ENCODE results near the gene SNAI1.

SNAI1 gene

DNA sequence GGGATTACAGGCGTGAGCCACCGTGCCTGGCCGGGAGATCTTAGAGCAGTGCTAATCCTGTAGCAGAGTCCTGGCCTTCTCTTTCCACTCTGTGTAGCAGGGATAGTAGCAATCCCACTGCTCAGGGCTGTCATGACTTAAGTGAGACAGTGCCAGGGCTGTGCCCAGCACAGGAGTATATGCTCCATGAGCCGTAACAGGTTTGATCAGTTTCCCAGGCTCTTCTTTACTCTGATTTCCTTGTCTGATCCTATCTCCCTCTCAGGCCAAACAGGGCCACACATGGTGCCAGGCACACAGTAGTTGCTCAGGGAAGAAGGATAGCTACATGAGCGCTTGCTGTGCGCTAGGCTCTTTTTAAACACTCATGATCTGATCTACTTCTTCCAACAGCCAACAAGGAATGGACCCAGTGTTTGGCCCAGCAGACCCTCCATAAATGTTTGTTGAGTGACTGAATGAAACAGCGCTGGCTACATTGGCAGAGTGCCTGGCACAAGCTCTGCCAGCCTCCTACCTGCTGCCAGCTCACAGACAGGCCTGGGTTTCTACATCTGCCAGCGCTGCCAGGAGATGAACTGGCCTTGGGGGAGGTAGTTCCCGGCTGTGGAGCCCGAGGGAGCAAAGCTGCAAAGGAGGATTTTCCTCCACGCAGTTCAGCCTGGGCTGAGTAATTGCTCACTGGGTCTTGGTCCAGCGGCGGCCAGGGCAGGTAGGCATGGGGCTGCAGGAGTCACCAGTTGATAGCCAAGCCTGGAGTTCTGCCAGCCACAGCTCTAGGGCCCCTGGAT, 36.9 kb downstream of the SNAI1 start:
- no peaks in the 10 kb centered on the region for H3K9me3 ChIP-seq (ENCODE audit: control insufficient read depth, low read depth, low read length)
- no peaks in the 10 kb centered on the region for H3K36me3 ChIP-seq (ENCODE audit: control insufficient read depth, low read depth, low read length)
- peaks cover 3% of the 10 kb centered on the region for H3K4me1 ChIP-seq (ENCODE audit: control insufficient read depth, low read depth, low read length)
- H3K4me3 ChIP-seq (ENCODE audit: low read length), result no peak overlapping the region
- no peaks in the 10 kb centered on the region for H3K27me3 ChIP-seq (ENCODE audit: control insufficient read depth, insufficient read depth, low read length)
- no peak overlapping the region for H3K9ac ChIP-seq (ENCODE audit: low read length)
- no peak overlapping the region for H3K27ac ChIP-seq (ENCODE audit: low read length)

DNA sequence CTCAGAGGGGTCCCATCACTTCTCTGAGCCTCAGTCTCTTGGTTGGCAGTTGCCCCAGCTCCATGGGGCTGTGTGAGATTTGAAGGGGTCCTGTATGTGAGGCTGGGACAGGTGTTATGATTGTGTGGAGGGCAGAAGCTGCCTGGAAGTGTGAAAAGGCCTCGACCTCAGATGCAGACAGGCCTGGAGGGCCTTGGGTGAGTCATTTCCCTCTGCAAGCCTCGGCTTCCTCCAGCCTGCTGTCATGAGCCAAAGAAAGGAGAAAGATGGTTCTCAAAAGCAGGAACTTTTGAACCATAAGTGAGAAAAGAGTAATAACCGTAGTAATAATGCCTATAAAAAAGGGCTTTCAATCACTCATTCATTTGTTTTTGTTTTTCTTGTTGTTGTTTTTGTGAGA, 37.5 kb downstream of the SNAI1 start:
- Histone ChIP-seq H3K27ac (ENCODE audit: low read length) (no peak overlapping the region), H3K4me3 (ENCODE audit: low read length) (no peak overlapping the region), H3K27me3 (ENCODE audit: control insufficient read depth, insufficient read depth, low read length) (no peaks in the 10 kb centered on the region), H3K4me1 (ENCODE audit: control insufficient read depth, low read depth, low read length) (peaks cover 3% of the 10 kb centered on the region), H3K9ac (ENCODE audit: low read length) (no peak overlapping the region), H3K36me3 (ENCODE audit: control insufficient read depth, low read depth, low read length) (no peaks in the 10 kb centered on the region), H3K9me3 (ENCODE audit: control insufficient read depth, low read depth, low read length) (no peaks in the 10 kb centered on the region)

DNA sequence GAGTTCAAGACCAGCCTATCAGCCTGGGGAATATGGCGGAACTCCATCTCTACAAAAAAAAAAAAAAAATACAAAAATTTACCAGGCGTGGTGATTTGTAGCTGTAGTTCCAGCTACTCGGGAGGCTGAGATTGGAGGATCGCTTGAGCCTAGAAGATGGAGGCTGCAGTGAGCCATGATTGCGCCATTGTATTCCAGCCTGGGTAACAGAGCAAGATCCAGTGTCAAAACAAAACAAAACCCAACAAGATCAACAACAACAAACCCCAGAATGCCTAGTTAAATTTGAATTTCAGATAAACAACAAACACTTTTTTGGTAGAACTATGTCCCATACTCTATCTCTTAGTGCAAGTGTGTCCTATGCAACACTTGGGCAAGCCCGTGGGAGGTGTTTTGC, 39.9 kb downstream of the SNAI1 start:
- no peaks in the 10 kb centered on the region for H3K4me1 ChIP-seq (ENCODE audit: control insufficient read depth, low read depth, low read length)
- no peaks in the 10 kb centered on the region for H3K36me3 ChIP-seq (ENCODE audit: control insufficient read depth, low read depth, low read length)
- no peak overlapping the region for H3K27ac ChIP-seq (ENCODE audit: low read length)
- H3K27me3 ChIP-seq (ENCODE audit: control insufficient read depth, insufficient read depth, low read length), result no peaks in the 10 kb centered on the region
- H3K9ac ChIP-seq (ENCODE audit: low read length), result no peak overlapping the region
- H3K4me3 ChIP-seq (ENCODE audit: low read length), result no peak overlapping the region
- no peaks in the 10 kb centered on the region for H3K9me3 ChIP-seq (ENCODE audit: control insufficient read depth, low read depth, low read length)

DNA sequence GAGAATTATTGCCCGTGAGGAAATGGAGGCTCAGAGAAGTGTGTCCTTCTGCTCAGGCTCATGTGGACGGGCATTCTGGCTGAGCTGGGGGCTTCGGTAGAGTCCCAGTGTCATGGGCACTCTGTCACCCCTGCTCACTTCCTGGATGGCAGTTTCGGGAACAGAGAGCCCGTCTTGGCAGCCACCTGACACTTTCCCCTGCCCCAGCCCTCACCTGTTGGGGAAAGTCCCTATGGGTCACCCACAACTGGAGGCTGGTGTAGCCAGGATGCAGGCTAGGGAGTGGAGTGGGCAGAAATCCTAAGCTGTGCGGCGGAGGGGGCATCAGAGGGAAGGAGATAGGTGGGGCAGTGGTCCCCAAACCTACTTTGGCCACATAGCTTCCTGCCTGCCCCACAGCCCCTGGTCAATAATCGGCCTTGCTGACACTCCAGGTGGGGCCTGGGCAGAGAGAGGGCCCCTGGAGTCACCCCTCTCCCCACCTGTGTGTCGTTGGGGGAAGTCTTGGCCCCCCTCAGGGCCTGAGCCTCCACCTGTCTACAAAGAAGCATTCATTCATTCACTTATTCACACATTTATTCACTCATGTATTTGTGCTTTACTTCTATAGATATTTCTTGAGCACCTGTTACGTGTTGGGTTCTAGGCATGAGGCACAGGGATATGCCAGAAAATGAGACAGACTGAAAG, 40.5 kb downstream of the SNAI1 start:
- no peaks in the 10 kb centered on the region for H3K4me1 ChIP-seq (ENCODE audit: control insufficient read depth, low read depth, low read length)
- H3K9me3 ChIP-seq (ENCODE audit: control insufficient read depth, low read depth, low read length), result no peaks in the 10 kb centered on the region
- no peak overlapping the region for H3K9ac ChIP-seq (ENCODE audit: low read length)
- no peaks in the 10 kb centered on the region for H3K36me3 ChIP-seq (ENCODE audit: control insufficient read depth, low read depth, low read length)
- H3K27me3 ChIP-seq (ENCODE audit: control insufficient read depth, insufficient read depth, low read length), result no peaks in the 10 kb centered on the region
- H3K4me3 ChIP-seq (ENCODE audit: low read length), result no peak overlapping the region
- H3K27ac ChIP-seq (ENCODE audit: low read length), result no peak overlapping the region

DNA sequence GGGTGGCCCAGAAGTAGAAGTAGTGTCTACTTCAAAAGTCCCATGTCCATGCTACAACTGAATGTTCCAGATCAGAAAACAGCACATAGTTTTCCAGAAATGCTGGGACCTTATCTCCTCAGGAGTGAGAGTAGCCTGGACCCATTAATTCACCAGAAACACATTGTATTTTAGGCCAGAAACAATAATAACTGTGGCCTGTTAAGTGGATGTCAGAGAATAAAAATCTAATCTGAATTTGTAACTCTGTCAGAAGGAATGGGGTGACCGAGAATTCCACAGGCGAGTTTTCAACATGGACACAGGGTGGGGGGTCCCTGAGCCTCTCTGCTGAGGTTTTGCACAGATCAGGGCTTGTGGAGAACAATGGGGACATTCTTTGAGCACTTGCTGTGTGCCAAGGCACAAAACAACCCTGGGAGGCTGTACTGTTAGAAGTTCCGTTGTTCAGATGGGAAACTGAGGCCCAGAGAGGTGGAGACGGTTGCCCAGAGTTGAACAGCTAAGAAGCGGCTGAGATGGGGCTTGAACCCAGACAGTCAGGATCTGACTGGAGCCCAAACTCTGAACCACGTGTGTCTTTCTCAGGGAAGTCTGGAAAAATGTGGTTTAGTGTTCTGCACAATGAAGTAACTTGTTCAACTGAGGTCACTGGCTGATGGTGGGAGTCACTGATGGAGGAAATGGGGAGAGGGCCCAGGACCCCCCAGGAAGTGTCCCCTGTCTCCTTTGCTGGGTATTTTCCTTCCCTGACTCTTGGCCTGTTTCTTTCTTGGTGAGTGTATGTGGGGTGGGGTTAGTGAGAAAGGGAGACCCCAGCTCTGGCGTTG, 44.2 kb downstream of the SNAI1 start:
- Histone ChIP-seq H3K4me3 (ENCODE audit: low read length) (no peak overlapping the region), H3K27ac (ENCODE audit: low read length) (no peak overlapping the region), H3K4me1 (ENCODE audit: control insufficient read depth, low read depth, low read length) (no peaks in the 10 kb centered on the region), H3K36me3 (ENCODE audit: control insufficient read depth, low read depth, low read length) (no peaks in the 10 kb centered on the region), H3K9ac (ENCODE audit: low read length) (no peak overlapping the region), H3K27me3 (ENCODE audit: control insufficient read depth, insufficient read depth, low read length) (no peaks in the 10 kb centered on the region), H3K9me3 (ENCODE audit: control insufficient read depth, low read depth, low read length) (no peaks in the 10 kb centered on the region)

DNA sequence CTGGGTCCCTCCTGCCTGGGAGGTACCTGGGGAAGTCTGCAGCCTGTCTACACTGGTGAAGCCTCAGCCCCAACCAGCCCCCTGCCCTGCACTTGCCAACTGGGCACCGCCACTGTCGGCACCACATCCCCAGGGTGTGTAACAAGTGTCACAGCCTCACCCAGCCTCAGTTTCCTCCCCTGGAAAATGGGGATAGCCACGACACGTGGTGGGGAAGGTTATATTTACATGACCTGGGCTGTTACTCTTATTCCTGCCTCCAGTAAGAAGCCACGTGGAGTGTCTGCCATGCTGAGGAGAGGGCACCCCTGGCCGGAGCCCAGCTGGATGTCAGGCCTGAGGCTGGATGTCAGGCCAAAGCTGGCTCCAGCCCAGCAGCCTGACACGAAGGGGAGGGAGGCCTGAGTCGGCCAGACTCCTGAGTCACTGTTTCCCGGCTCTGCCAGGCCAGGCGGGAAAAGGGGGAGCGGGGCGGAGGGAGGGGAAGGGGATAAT, 44.9 kb downstream of the SNAI1 start:
- H3K4me3 ChIP-seq (ENCODE audit: low read length), result no peak overlapping the region
- H3K9me3 ChIP-seq (ENCODE audit: control insufficient read depth, low read depth, low read length), result no peaks in the 10 kb centered on the region
- H3K27ac ChIP-seq (ENCODE audit: low read length), result no peak overlapping the region
- no peaks in the 10 kb centered on the region for H3K36me3 ChIP-seq (ENCODE audit: control insufficient read depth, low read depth, low read length)
- no peaks in the 10 kb centered on the region for H3K4me1 ChIP-seq (ENCODE audit: control insufficient read depth, low read depth, low read length)
- H3K9ac ChIP-seq (ENCODE audit: low read length), result no peak overlapping the region
- H3K27me3 ChIP-seq (ENCODE audit: control insufficient read depth, insufficient read depth, low read length), result no peaks in the 10 kb centered on the region

DNA sequence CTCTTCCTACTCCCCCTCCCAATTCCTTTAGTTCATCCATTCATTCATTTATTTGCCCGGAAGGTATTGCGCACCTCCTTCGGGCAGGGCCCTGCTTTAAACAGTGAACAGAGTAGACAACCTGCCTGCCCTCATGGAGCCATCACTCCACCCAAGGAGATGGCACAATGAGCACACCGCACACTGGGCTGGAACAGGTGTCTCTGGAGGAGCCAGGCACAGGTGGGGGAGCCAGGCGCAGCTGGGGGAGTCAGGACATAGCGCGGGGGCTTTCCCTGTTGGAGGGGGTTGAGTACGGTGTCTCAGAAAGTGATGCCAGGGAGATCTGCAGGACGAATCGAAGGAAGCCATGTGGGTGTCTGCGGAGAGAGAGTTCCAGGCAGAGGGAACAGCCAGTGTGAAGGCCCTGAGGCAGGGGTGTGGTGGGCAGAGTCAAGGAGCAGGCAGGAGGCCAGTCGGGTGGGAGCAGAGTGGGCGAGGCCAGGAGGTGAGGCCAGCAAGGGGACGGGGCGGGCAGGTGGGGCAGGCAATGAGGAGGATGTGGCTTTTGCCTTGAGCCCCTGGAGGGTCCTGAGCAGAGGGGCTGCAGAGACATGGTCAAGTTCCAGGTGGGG, 46.4 kb downstream of the SNAI1 start:
- H3K4me1 ChIP-seq (ENCODE audit: control insufficient read depth, low read depth, low read length), result no peaks in the 10 kb centered on the region
- no peak overlapping the region for H3K9ac ChIP-seq (ENCODE audit: low read length)

DNA sequence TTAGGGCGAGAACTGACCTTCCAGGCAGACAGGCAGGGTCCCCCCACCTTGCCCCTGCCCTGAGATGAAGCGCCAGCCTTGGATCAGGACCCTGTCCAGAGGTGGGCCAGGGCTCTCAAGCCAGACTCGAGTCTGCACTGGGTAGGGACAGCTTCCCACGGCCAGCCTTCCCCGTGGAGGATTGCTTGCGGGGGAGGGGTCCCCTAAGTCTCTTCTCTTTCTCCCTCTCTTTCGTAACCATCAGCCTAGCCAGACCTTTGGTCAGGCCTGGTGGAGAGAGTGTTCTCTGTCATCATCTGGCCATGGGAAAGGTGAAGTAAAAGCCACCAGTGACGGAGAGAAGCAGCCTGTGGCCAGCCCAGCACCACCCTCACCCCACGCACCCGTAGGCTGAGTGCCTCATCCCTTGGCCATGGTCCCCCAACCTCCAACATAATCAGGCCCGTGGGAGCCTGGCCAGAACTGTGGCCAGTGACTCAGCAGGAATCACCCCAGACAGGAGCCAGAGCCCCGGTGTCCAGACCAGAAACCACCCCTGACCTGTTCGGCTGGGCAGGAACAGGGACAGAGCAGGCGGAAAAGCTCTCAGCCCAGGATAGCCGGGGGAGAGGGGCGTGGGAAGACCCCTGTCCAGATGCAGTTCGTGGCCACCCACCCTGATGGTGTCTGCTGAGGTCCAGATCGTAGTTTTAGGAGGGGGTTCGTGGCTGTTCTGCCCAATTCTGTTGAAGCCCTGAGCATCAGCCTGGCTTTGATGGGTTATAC, 47.1 kb downstream of the SNAI1 start:
- no peaks in the 10 kb centered on the region for H3K4me1 ChIP-seq (ENCODE audit: control insufficient read depth, low read depth, low read length)
- H3K27me3 ChIP-seq (ENCODE audit: control insufficient read depth, insufficient read depth, low read length), result no peaks in the 10 kb centered on the region
- H3K36me3 ChIP-seq (ENCODE audit: control insufficient read depth, low read depth, low read length), result no peaks in the 10 kb centered on the region
- no peak overlapping the region for H3K27ac ChIP-seq (ENCODE audit: low read length)
- H3K9ac ChIP-seq (ENCODE audit: low read length), result no peak overlapping the region
- H3K4me3 ChIP-seq (ENCODE audit: low read length), result no peak overlapping the region
- no peaks in the 10 kb centered on the region for H3K9me3 ChIP-seq (ENCODE audit: control insufficient read depth, low read depth, low read length)

More for the DNA sequence above, 46.4 kb downstream of the SNAI1 start:
- Histone ChIP-seq H3K9me3 (ENCODE audit: control insufficient read depth, low read depth, low read length) (no peaks in the 10 kb centered on the region), H3K4me3 (ENCODE audit: low read length) (no peak overlapping the region), H3K36me3 (ENCODE audit: control insufficient read depth, low read depth, low read length) (no peaks in the 10 kb centered on the region), H3K27me3 (ENCODE audit: control insufficient read depth, insufficient read depth, low read length) (no peaks in the 10 kb centered on the region), H3K27ac (ENCODE audit: low read length) (no peak overlapping the region)

DNA sequence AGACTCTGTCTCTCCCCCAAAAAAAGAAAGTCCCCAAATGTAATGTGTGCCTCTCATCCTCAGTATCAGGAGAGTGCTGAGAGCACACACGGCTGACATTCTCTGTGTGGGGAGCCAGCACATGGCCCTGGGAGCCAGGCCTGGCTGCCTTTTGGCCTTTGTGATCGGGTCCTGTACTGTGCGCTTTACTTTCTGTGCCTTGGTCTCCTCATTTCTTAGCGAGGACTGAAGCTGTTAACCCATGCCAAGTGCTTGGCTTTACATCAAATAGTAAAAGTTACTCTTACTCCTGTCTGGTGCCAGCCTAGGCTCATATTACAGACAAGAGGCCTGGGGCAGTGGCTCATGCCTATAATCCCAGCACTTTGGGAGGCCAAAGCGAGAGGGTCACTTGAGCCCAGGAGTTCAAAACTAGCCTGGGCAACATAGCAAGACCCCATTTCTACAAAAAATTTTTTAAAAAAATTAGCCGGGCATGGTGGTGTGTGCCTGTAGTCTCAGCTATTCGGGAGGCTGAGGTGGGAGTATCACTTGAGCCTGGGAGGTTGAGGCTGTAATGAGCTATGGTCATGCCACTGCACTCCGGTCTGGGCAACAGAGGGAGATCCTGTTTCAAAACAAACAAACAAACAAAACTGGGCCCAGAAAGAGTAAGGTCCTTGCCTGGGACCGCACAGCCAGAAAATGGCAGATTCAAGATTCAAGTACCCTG, 50.3 kb downstream of the SNAI1 start:
- Histone ChIP-seq H3K4me3 (ENCODE audit: low read length) (no peak overlapping the region), H3K4me1 (ENCODE audit: control insufficient read depth, low read depth, low read length) (no peaks in the 10 kb centered on the region), H3K9ac (ENCODE audit: low read length) (no peak overlapping the region), H3K27ac (ENCODE audit: low read length) (no peak overlapping the region), H3K27me3 (ENCODE audit: control insufficient read depth, insufficient read depth, low read length) (no peaks in the 10 kb centered on the region), H3K36me3 (ENCODE audit: control insufficient read depth, low read depth, low read length) (no peaks in the 10 kb centered on the region), H3K9me3 (ENCODE audit: control insufficient read depth, low read depth, low read length) (no peaks in the 10 kb centered on the region)

DNA sequence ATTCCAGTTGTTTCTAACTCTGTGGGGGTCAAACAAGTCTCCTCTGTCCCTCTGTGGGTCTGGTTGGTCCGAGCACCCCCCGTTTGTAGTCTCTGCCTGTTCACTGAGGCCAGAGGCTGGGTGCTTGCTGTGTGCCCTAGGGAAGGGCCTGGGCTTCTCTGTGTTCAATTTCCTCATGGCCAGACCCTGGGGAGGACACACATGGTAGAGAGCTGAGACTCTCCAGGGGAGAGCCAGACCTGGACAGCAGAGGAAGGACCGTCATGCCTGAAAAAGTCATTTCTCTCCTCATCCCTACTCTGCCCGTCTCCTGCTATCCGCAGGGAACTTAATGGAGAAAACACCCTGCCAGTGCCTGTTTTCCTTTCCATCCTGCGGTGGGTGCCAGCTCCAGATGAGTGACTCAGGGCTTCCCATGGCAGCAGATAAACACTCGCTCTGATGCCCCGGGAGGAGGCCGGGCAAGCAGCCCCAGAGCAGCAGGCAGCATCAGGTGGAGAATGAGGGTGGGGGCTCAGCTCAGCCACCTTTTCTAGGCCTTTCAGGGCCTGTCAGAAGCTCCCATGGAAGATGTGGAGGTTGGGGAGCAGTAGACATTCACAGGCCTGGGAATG, 51.9 kb downstream of the SNAI1 start:
- Histone ChIP-seq H3K36me3 (ENCODE audit: control insufficient read depth, low read depth, low read length) (no peaks in the 10 kb centered on the region), H3K4me1 (ENCODE audit: control insufficient read depth, low read depth, low read length) (no peaks in the 10 kb centered on the region), H3K27ac (ENCODE audit: low read length) (no peak overlapping the region), H3K9ac (ENCODE audit: low read length) (no peak overlapping the region), H3K9me3 (ENCODE audit: control insufficient read depth, low read depth, low read length) (no peaks in the 10 kb centered on the region), H3K4me3 (ENCODE audit: low read length) (no peak overlapping the region), H3K27me3 (ENCODE audit: control insufficient read depth, insufficient read depth, low read length) (no peaks in the 10 kb centered on the region)
